ENCODE measurements around the gene OGDHL.

DNA sequence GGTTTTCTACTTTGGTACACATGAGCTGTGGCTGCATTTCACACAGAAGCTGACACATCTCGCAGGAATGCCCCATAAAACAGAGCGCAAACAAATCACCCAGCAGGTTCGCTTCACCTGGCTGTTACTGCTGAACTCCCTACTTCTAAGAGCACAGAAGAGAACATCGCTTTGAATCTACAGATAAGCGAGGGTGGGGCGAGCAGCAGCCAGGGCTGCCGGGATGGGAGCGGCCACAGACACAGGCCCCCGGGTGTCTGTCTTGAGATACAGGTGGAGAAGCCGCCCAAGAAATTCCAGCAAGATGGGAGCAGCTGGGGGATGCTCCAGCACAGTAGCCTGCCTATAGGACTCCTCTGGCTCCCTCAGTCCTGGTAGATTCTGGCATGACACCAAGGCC, 27.4 kb downstream of the OGDHL start:
- TF ChIP-seq, protein P1, sequence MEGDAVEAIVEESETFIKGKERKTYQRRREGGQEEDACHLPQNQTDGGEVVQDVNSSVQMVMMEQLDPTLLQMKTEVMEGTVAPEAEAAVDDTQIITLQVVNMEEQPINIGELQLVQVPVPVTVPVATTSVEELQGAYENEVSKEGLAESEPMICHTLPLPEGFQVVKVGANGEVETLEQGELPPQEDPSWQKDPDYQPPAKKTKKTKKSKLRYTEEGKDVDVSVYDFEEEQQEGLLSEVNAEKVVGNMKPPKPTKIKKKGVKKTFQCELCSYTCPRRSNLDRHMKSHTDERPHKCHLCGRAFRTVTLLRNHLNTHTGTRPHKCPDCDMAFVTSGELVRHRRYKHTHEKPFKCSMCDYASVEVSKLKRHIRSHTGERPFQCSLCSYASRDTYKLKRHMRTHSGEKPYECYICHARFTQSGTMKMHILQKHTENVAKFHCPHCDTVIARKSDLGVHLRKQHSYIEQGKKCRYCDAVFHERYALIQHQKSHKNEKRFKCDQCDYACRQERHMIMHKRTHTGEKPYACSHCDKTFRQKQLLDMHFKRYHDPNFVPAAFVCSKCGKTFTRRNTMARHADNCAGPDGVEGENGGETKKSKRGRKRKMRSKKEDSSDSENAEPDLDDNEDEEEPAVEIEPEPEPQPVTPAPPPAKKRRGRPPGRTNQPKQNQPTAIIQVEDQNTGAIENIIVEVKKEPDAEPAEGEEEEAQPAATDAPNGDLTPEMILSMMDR (IDR thresholded peaks at IDR 0.05), result no peak
- no peak for TF ChIP-seq POLR2A (IDR thresholded peaks at IDR 0.05)
